Transverse colon (tissue), 4 donors: ENCODE data around the gene RPIA.

Experiments
- CTCF ChIP-seq, 5 experiments: fragments of 200-600 bp in 3 of 5; fragments of 450-650 bp in 2 of 5; sonication (generic) in 3 of 5; IDR thresholded peaks; 1 replicate in 2 of 5; 2 replicates in 3 of 5; pipeline ENCODE4 v1.5.1; 2016 to 2017; ENCODE audit warnings: antibody characterized with exemption in 5 of 5, inconsistent platforms in 3 of 5, mild to moderate bottlenecking in 2 of 5, moderate library complexity in 1 of 5
- POLR2A ChIP-seq: fragments of 450-650 bp; IDR thresholded peaks from one replicate; pipeline ENCODE4 v1.6.1; 2016; ENCODE audit warnings: antibody characterized with exemption, mild to moderate bottlenecking, moderate library complexity
- POLR2AphosphoS5 ChIP-seq, 3 donors: sonication (generic); formaldehyde crosslinking; IDR thresholded peaks; one replicate each; pipeline ENCODE4 v1.6.1; 2016; ENCODE audit warnings: antibody characterized with exemption in 3 of 3

GRCh38 chr2:88737385-88737784 lies 45.9 kb downstream of the RPIA start:
- TF ChIP-seq CTCF (IDR thresholded peaks at IDR 0.05) (no peak), POLR2A (no peak), POLR2AphosphoS5 (IDR thresholded peaks at IDR 0.05) (no peak)
